A549 (cell line): Measurements from ENCODE around the gene TSACC.

Source experiments
- CBX2 ChIP-seq: fragments of 200-600 bp; sonication (generic); IDR thresholded peaks from 2 replicates; pipeline ENCODE4 v1.6.1; 2016; ENCODE audit warnings: low read depth, mild to moderate bottlenecking, borderline replicate concordance
- CBX8 ChIP-seq: fragments of 200-600 bp; sonication (generic); IDR thresholded peaks from 2 replicates; pipeline ENCODE4 v1.6.1; 2016
- CEBPB ChIP-seq, 2 experiments: fragments of >200 bp in 1 of 2; sonication (Bioruptor Twin) in 1 of 2; formaldehyde crosslinking in 1 of 2; IDR thresholded peaks; 2 replicates each; pipeline ENCODE4 v1.6.1; 2012 to 2016
- CHD2 ChIP-seq: fragments of 150-350 bp; IDR thresholded peaks from 2 replicates; pipeline ENCODE4 v1.6.1; 2014; ENCODE audit warnings: low read length; ENCODE audit not compliant: partially characterized antibody
- MYC ChIP-seq: IDR thresholded peaks from 2 replicates; pipeline ENCODE4 v1.6.1; 2012; ENCODE audit warnings: mild to moderate bottlenecking, inconsistent platforms, low read length, improper control_type of control experiment, borderline replicate concordance
- POLR2A ChIP-seq: IDR thresholded peaks from 2 replicates; pipeline ENCODE4 v1.6.1; 2012; ENCODE audit warnings: mild to moderate bottlenecking, low read length
- RAD21 ChIP-seq, 2 experiments: fragments of >200 bp in 1 of 2; sonication (Bioruptor Twin) in 1 of 2; formaldehyde crosslinking in 1 of 2; IDR thresholded peaks in 1 of 2; conservative IDR thresholded peaks in 1 of 2; 2 replicates in 1 of 2; 3 replicates in 1 of 2; pipeline ENCODE4 v1.6.1; 2012 to 2018; ENCODE audit warnings: inconsistent platforms in 1 of 2
- SMC3 ChIP-seq: fragments of >200 bp; sonication (Bioruptor Twin); formaldehyde crosslinking; IDR thresholded peaks from 3 replicates; pipeline ENCODE4 v1.6.1; 2018; ENCODE audit warnings: inconsistent platforms
- TF ChIP-seq, protein P1 (sequence below): fragments of >200 bp; sonication (Bioruptor Twin); formaldehyde crosslinking; IDR thresholded peaks from 3 replicates; pipeline ENCODE4 v1.5.1; 2016
- TF ChIP-seq, protein P2 (sequence below): fragments of 200-600 bp; sonication (generic); IDR thresholded peaks from 2 replicates; pipeline ENCODE4 v1.6.1; 2016; ENCODE audit warnings: antibody characterized with exemption, mild to moderate bottlenecking, moderate library complexity
- TF ChIP-seq, protein P3 (sequence below): IDR thresholded peaks from 2 replicates; pipeline ENCODE4 v1.6.1; 2012

DNA sequence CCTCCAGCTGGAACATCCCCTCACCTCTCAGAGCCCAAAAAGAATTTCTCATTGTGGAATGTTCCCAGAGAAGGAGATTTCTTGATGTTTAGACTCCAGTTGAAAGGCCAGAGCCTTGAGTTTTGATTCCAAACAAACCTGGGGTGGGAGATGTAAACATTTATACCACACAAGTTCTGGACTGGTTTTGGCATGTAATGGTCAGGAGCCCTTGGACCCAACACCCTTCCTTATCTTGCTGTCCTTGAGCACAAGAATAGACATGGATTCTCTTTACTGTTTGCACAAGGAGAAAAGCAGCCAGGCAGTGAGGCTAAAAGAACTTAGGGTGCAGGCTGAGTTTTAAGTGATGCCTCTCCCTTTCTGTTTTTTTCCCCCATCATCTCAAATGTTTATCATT lies 35.2 kb downstream of the TSACC start:
- TF ChIP-seq, protein P1, sequence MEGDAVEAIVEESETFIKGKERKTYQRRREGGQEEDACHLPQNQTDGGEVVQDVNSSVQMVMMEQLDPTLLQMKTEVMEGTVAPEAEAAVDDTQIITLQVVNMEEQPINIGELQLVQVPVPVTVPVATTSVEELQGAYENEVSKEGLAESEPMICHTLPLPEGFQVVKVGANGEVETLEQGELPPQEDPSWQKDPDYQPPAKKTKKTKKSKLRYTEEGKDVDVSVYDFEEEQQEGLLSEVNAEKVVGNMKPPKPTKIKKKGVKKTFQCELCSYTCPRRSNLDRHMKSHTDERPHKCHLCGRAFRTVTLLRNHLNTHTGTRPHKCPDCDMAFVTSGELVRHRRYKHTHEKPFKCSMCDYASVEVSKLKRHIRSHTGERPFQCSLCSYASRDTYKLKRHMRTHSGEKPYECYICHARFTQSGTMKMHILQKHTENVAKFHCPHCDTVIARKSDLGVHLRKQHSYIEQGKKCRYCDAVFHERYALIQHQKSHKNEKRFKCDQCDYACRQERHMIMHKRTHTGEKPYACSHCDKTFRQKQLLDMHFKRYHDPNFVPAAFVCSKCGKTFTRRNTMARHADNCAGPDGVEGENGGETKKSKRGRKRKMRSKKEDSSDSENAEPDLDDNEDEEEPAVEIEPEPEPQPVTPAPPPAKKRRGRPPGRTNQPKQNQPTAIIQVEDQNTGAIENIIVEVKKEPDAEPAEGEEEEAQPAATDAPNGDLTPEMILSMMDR, result no peak
- TF ChIP-seq CBX8, result no peak
- no peak for TF ChIP-seq CEBPB (IDR thresholded peaks at IDR 0.05)
- TF ChIP-seq RAD21 (conservative IDR thresholded peaks at IDR 0.05 in 1 of 2, IDR thresholded peaks at IDR 0.05 in 1 of 2), result no peak
- no peak for TF ChIP-seq MYC
- TF ChIP-seq POLR2A, result no peak
- no peak for TF ChIP-seq CHD2
- TF ChIP-seq, protein P2, sequence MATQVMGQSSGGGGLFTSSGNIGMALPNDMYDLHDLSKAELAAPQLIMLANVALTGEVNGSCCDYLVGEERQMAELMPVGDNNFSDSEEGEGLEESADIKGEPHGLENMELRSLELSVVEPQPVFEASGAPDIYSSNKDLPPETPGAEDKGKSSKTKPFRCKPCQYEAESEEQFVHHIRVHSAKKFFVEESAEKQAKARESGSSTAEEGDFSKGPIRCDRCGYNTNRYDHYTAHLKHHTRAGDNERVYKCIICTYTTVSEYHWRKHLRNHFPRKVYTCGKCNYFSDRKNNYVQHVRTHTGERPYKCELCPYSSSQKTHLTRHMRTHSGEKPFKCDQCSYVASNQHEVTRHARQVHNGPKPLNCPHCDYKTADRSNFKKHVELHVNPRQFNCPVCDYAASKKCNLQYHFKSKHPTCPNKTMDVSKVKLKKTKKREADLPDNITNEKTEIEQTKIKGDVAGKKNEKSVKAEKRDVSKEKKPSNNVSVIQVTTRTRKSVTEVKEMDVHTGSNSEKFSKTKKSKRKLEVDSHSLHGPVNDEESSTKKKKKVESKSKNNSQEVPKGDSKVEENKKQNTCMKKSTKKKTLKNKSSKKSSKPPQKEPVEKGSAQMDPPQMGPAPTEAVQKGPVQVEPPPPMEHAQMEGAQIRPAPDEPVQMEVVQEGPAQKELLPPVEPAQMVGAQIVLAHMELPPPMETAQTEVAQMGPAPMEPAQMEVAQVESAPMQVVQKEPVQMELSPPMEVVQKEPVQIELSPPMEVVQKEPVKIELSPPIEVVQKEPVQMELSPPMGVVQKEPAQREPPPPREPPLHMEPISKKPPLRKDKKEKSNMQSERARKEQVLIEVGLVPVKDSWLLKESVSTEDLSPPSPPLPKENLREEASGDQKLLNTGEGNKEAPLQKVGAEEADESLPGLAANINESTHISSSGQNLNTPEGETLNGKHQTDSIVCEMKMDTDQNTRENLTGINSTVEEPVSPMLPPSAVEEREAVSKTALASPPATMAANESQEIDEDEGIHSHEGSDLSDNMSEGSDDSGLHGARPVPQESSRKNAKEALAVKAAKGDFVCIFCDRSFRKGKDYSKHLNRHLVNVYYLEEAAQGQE, result no peak
- TF ChIP-seq, protein P3, sequence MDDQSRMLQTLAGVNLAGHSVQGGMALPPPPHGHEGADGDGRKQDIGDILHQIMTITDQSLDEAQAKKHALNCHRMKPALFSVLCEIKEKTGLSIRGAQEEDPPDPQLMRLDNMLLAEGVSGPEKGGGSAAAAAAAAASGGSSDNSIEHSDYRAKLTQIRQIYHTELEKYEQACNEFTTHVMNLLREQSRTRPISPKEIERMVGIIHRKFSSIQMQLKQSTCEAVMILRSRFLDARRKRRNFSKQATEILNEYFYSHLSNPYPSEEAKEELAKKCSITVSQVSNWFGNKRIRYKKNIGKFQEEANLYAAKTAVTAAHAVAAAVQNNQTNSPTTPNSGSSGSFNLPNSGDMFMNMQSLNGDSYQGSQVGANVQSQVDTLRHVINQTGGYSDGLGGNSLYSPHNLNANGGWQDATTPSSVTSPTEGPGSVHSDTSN, result no peak
- no peak for TF ChIP-seq CBX2
- no peak for TF ChIP-seq SMC3
